ENCODE measurements around the gene ARPIN.
"Not testable (repeated sequence)": the region's sequence is repeated elsewhere in the genome, so short reads cannot be mapped to it uniquely, and the experiment has no call there.

DNA sequence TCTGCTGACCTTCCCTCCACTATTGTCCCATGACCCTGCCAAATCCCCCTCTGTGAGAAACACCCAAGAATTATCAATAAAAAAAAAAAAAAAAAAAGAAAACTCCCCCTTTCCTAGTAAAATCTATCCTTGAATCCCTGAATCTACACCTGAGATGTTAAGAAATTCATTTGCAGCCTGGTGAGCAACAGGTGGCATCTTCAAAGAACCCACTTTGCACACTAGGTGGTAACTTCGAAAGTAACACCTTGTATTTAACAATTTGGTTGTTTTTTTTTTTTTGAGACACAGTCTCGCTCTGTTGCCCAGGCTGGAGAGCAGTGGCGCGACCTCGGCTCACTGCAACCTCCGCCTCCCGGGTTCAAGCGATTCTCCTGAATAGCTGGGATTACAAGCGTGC, 43.3 kb downstream of the ARPIN start:
- TF ChIP-seq NFRKB (IDR thresholded peaks at IDR 0.05); LEF1 (IDR thresholded peaks at IDR 0.05; ENCODE audit: borderline replicate concordance); FOXM1 (IDR thresholded peaks at IDR 0.05; ENCODE audit: borderline replicate concordance); FOXA1 (IDR thresholded peaks at IDR 0.05); SP1 (IDR thresholded peaks at IDR 0.05); SUZ12 (IDR thresholded peaks at IDR 0.05); L3MBTL2 (conservative IDR thresholded peaks at IDR 0.05); ARNT (IDR thresholded peaks at IDR 0.05); TARDBP (IDR thresholded peaks at IDR 0.05); CTBP1 (IDR thresholded peaks at IDR 0.05; ENCODE audit: borderline replicate concordance): not testable (repeated sequence)
